GM23338 (cell line): ENCODE data around the gene WWC1. TPM values are rescaled to one million over a fixed set of nuclear protein-coding genes. Genes with fewer than 3 reads are reported as not detected.
A peak's percentile ranks its signal among the peaks of the same experiment; 100 is the strongest.

Experiments
- ATAC-seq: fragments of 200-7000 bp; cut with Tn5 transposase; 3 replicates; pipeline ENCODE4 v1.9.1; 2020
- DNase-seq: peaks from one replicate; pipeline ENCODE4 v3.0.0-alpha.2; 2015; ENCODE audit warnings: low spot score
- H2AFZ ChIP-seq: fragments of 200-600 bp; sonication (generic); 2 replicates; pipeline ENCODE4 v1.8.0; 2016; ENCODE audit warnings: antibody characterized with exemption, mild to moderate bottlenecking, moderate library complexity
- H3F3A ChIP-seq: fragments of 200-600 bp; sonication (generic); replicated peaks from 2 replicates; pipeline ENCODE4 v1.8.0; 2017; ENCODE audit warnings: antibody characterized with exemption, mixed run types, low read depth
- H3K27ac ChIP-seq: fragments of 200-600 bp; sonication (generic); 2 replicates; pipeline ENCODE4 v1.6.1; 2016; ENCODE audit warnings: low read depth
- H3K27me3 ChIP-seq: fragments of 200-600 bp; sonication (generic); 2 replicates; pipeline ENCODE4 v1.8.0; 2016; ENCODE audit warnings: mild to moderate bottlenecking, mixed run types, moderate library complexity; ENCODE audit not compliant: insufficient read depth
- H3K36me3 ChIP-seq: fragments of 200-600 bp; sonication (generic); 2 replicates; pipeline ENCODE4 v1.8.0; 2016; ENCODE audit warnings: mild to moderate bottlenecking; ENCODE audit not compliant: insufficient read depth
- H3K4me1 ChIP-seq: fragments of 200-600 bp; sonication (generic); 2 replicates; pipeline ENCODE4 v1.8.0; 2016; ENCODE audit warnings: mild to moderate bottlenecking, moderate library complexity; ENCODE audit not compliant: insufficient read depth
- H3K4me2 ChIP-seq: fragments of 200-600 bp; sonication (generic); 2 replicates; pipeline ENCODE4 v1.7.1; 2017; ENCODE audit warnings: mixed run types
- H3K4me3 ChIP-seq: fragments of 200-600 bp; sonication (generic); 2 replicates; pipeline ENCODE4 v1.6.1; 2016; ENCODE audit warnings: mixed run types
- H3K79me2 ChIP-seq: fragments of 200-600 bp; sonication (generic); replicated peaks from 2 replicates; pipeline ENCODE4 v1.8.0; 2017; ENCODE audit warnings: mild to moderate bottlenecking; ENCODE audit not compliant: insufficient read depth
- H3K9me2 ChIP-seq: fragments of 200-600 bp; sonication (generic); 2 replicates; pipeline ENCODE4 v1.8.0; 2017; ENCODE audit not compliant: insufficient read depth
- H4K20me1 ChIP-seq: fragments of 200-600 bp; sonication (generic); replicated peaks from 2 replicates; pipeline ENCODE4 v1.8.0; 2017; ENCODE audit warnings: mild to moderate bottlenecking; ENCODE audit not compliant: insufficient read depth
- H3K27ac Mint-ChIP-seq: 2 replicates; pipeline ENCODE4 v1.8.0; 2020; ENCODE audit warnings: inconsistent platforms, mild to moderate bottlenecking, moderate library complexity, mixed read lengths
- H3K27me3 Mint-ChIP-seq: 3 replicates; pipeline ENCODE4 v1.8.0; 2022; ENCODE audit warnings: low read depth, mild to moderate bottlenecking, moderate library complexity, mixed read lengths, inconsistent platforms; ENCODE audit not compliant: insufficient read depth, poor library complexity
- H3K36me3 Mint-ChIP-seq: 3 replicates; pipeline ENCODE4 v1.8.0; 2021; ENCODE audit warnings: low read depth, mild to moderate bottlenecking, inconsistent platforms, moderate library complexity, mixed read lengths
- H3K4me1 Mint-ChIP-seq: 3 replicates; pipeline ENCODE4 v1.8.0; 2020; ENCODE audit warnings: mild to moderate bottlenecking, inconsistent platforms, mixed read lengths
- H3K4me3 Mint-ChIP-seq: 3 replicates; pipeline ENCODE4 v1.8.0; 2021; ENCODE audit warnings: moderate library complexity, mild to moderate bottlenecking, inconsistent platforms, mixed read lengths
- H3K9me3 Mint-ChIP-seq: 3 replicates; pipeline ENCODE4 v1.8.0; 2020; ENCODE audit warnings: moderate library complexity, mild to moderate bottlenecking, inconsistent platforms, mixed read lengths
- CREB1 ChIP-seq: fragments of 250-450 bp; sonication (Bioruptor Pico); IDR thresholded peaks from 2 replicates; pipeline ENCODE4 v1.5.0; 2020; ENCODE audit warnings: low read depth, mild to moderate bottlenecking, moderate library complexity
- EZH2phosphoT487 ChIP-seq: fragments of 200-600 bp; sonication (generic); IDR thresholded peaks from one replicate; pipeline ENCODE4 v1.8.1; 2018; ENCODE audit warnings: antibody characterized with exemption; ENCODE audit not compliant: unreplicated experiment
- JUNB ChIP-seq: IDR thresholded peaks from one replicate; pipeline ENCODE4 v1.6.1; 2016; ENCODE audit warnings: antibody characterized with exemption; ENCODE audit not compliant: unreplicated experiment
- NANOG ChIP-seq: IDR thresholded peaks from 2 replicates; pipeline ENCODE4 v1.6.1; 2016; ENCODE audit warnings: antibody characterized with exemption, borderline replicate concordance
- POLR2AphosphoS5 ChIP-seq: IDR thresholded peaks from 2 replicates; pipeline ENCODE4 v1.6.1; 2016; ENCODE audit warnings: antibody characterized with exemption, low read depth
- STAT1 ChIP-seq: IDR thresholded peaks from one replicate; pipeline ENCODE4 v1.6.1; 2016; ENCODE audit warnings: antibody characterized with exemption; ENCODE audit not compliant: unreplicated experiment
- ZNF114 ChIP-seq: fragments of 250-450 bp; sonication (Bioruptor Pico); IDR thresholded peaks from 2 replicates; pipeline ENCODE4 v1.5.0; 2020; ENCODE audit warnings: mild to moderate bottlenecking, moderate library complexity
- polyA plus RNA-seq: library from polyadenylated mRNA; unstranded; fragments of >200 nt; fragmentation: Nextera tagmentation; extraction: Ambion mirVana; gene quantifications from 2 replicates; pipeline ENCODE4 v1.2.1, GENCODE V29; 2016
- total RNA-seq: library from RNA; depleted of rRNA; stranded (reverse); fragments of >200 nt; shearing (Covaris generic); gene quantifications from 2 replicates; pipeline ENCODE4 v1.2.3, GENCODE V29; 2014
- TF ChIP-seq, protein P1 (sequence below), 2 experiments: fragments of 200-600 bp in 1 of 2; sonication (generic) in 1 of 2; conservative IDR thresholded peaks; 2 replicates each; pipeline versions ENCODE4 v1.5.1 to v1.6.1; 2016 to 2017; ENCODE audit warnings: antibody characterized with exemption in 2 of 2, low read depth in 2 of 2, mild to moderate bottlenecking in 2 of 2, moderate library complexity in 1 of 2
- TF ChIP-seq, protein P2 (sequence below): IDR thresholded peaks from 2 replicates; pipeline ENCODE4 v1.6.1; 2016; ENCODE audit warnings: antibody characterized with exemption
- TF ChIP-seq, protein P3 (sequence below): IDR thresholded peaks from one replicate; pipeline ENCODE4 v1.6.1; 2018; ENCODE audit warnings: antibody characterized with exemption; ENCODE audit not compliant: unreplicated experiment

WWC1 gene
- total and polyA plus RNA-seq, 2 experiments from 2014 or later = 25.4 to 27.8 TPM

DNA sequence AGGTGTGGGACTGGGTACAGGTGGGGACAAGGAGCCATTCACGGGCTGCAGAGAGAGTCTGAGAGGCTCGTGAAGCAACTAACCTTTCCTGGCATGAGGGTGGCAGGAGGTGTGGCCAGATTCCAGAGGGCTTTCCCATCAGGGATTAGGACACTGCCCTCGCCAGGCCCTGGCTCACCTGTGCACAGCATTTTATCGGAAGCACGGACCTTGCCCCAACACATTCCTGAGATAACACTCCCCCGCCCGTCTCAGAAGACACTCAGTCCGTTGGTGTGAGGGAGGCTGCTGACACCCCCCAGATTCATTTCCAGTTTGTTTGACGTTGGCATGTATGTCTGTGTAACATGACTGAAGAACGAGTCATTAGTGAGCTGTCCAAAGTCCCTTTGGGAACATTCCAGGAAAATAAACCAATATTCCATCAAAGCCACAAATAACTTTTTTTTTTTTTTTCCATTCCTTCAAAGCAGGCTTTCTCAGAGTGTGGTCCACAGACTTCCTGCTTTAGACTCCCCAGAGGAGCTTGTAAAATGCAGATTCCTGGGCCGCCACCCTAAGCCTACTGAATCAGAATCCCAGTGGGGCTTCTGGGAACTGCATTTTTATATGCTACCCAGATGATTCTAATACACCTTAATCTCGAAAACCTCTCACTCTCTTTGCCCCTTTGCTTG, 23.4 kb downstream of the WWC1 start:
- peaks cover 43% of the 10 kb centered on the region for H3K4me1 Mint-ChIP-seq
- H3K27ac Mint-ChIP-seq = no peak overlapping the region; the same call in 1 of the 2 replicates
- Histone ChIP-seq H3K4me1 (peaks cover 20% of the 10 kb centered on the region), H3K36me3 (no peaks in the 10 kb centered on the region), H4K20me1 (peaks cover 32% of the 10 kb centered on the region), H3K27me3 (no peaks in the 10 kb centered on the region), H3F3A (no peaks in the 10 kb centered on the region), H2AFZ (no peak overlapping the region), H3K4me3 (no peak overlapping the region), H3K27ac (no peak overlapping the region), H3K4me2 (no peak overlapping the region), H3K79me2 (peaks cover 66% of the 10 kb centered on the region), H3K9me2 (no peaks in the 10 kb centered on the region)
- no peaks in the 10 kb centered on the region for H3K9me3 Mint-ChIP-seq
- no peak overlapping the region for H3K4me3 Mint-ChIP-seq
- TF ChIP-seq ZNF114 = no peak
- TF ChIP-seq NANOG = no peak
- TF ChIP-seq, protein P1, sequence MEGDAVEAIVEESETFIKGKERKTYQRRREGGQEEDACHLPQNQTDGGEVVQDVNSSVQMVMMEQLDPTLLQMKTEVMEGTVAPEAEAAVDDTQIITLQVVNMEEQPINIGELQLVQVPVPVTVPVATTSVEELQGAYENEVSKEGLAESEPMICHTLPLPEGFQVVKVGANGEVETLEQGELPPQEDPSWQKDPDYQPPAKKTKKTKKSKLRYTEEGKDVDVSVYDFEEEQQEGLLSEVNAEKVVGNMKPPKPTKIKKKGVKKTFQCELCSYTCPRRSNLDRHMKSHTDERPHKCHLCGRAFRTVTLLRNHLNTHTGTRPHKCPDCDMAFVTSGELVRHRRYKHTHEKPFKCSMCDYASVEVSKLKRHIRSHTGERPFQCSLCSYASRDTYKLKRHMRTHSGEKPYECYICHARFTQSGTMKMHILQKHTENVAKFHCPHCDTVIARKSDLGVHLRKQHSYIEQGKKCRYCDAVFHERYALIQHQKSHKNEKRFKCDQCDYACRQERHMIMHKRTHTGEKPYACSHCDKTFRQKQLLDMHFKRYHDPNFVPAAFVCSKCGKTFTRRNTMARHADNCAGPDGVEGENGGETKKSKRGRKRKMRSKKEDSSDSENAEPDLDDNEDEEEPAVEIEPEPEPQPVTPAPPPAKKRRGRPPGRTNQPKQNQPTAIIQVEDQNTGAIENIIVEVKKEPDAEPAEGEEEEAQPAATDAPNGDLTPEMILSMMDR (conservative IDR thresholded peaks at IDR 0.05; ENCODE audit: low read depth in 2 of 2) = 0 out of 4 replicates have a peak, but pooled peaks of 1 of the 2 experiments have one; percentile 2
- TF ChIP-seq JUNB = no peak
- peak; percentile 31 for ATAC-seq
- H3K36me3 Mint-ChIP-seq = no peaks in the 10 kb centered on the region
- H3K27me3 Mint-ChIP-seq = peaks cover 3% of the 10 kb centered on the region
- peak; percentile 59 for DNase-seq

DNA sequence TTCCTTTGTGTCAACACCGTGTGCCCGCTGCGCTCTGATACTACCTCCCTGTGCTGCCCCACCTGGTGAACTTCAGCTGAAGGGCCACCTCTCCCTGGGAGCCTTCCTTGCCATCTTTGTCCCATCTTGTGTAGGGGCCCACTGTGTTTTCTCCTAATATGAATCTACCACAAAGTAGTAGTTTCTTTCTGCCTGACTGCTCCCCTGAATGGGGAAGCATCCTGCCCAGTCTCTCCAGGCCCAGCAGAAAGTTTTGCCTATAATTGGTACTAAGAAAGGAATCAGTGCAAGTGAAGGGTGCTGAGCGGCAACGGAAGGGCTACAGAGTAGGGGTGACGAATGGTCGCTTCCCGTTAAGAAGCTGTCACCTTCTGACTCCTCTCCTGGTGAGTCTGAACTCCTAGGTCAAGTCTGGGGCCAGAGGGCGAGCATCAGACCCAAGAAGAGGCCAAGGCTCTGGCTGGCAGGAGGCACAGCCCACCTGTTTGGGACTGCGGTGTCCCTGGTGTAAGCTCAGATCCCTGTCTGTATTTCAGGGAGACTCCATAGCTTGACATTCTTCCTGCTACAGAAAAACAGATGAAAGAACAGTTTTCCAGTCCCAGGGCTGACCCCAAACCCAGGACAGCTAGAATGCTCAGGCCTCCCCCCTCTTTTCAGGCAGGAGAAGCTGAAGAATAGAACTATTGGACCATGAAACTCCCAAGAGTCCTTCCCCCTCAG, 24.1 kb downstream of the WWC1 start:
- Histone ChIP-seq H4K20me1 (peaks cover 32% of the 10 kb centered on the region), H3K27me3 (no peaks in the 10 kb centered on the region), H3F3A (no peaks in the 10 kb centered on the region), H3K79me2 (peaks cover 72% of the 10 kb centered on the region), H3K27ac (no peak overlapping the region), H3K36me3 (no peaks in the 10 kb centered on the region), H3K9me2 (no peaks in the 10 kb centered on the region), H3K4me3 (no peak overlapping the region), H2AFZ (no peak overlapping the region), H3K4me1 (peaks cover 23% of the 10 kb centered on the region), H3K4me2 (0 out of 2 replicates have a peak overlapping the region, but pooled peaks have one; percentile 43)
- H3K4me1 Mint-ChIP-seq = peaks cover 43% of the 10 kb centered on the region
- no peak overlapping the region for H3K4me3 Mint-ChIP-seq
- H3K9me3 Mint-ChIP-seq = no peaks in the 10 kb centered on the region
- H3K36me3 Mint-ChIP-seq = no peaks in the 10 kb centered on the region
- ATAC-seq (no peak), DNase-seq (no peak)
- H3K27ac Mint-ChIP-seq = no peak overlapping the region
- peaks cover 3% of the 10 kb centered on the region for H3K27me3 Mint-ChIP-seq
- TF ChIP-seq, protein P1 (conservative IDR thresholded peaks at IDR 0.05; ENCODE audit: low read depth in 2 of 2) = no peak
- no peak for TF ChIP-seq STAT1
- no peak for TF ChIP-seq POLR2AphosphoS5
- no peak for TF ChIP-seq NANOG
- TF ChIP-seq EZH2phosphoT487 = no peak
- TF ChIP-seq, protein P2, sequence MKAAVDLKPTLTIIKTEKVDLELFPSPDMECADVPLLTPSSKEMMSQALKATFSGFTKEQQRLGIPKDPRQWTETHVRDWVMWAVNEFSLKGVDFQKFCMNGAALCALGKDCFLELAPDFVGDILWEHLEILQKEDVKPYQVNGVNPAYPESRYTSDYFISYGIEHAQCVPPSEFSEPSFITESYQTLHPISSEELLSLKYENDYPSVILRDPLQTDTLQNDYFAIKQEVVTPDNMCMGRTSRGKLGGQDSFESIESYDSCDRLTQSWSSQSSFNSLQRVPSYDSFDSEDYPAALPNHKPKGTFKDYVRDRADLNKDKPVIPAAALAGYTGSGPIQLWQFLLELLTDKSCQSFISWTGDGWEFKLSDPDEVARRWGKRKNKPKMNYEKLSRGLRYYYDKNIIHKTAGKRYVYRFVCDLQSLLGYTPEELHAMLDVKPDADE = no peak
- no peak for TF ChIP-seq CREB1 (CRISPR knock-in tag)
- TF ChIP-seq, protein P3, sequence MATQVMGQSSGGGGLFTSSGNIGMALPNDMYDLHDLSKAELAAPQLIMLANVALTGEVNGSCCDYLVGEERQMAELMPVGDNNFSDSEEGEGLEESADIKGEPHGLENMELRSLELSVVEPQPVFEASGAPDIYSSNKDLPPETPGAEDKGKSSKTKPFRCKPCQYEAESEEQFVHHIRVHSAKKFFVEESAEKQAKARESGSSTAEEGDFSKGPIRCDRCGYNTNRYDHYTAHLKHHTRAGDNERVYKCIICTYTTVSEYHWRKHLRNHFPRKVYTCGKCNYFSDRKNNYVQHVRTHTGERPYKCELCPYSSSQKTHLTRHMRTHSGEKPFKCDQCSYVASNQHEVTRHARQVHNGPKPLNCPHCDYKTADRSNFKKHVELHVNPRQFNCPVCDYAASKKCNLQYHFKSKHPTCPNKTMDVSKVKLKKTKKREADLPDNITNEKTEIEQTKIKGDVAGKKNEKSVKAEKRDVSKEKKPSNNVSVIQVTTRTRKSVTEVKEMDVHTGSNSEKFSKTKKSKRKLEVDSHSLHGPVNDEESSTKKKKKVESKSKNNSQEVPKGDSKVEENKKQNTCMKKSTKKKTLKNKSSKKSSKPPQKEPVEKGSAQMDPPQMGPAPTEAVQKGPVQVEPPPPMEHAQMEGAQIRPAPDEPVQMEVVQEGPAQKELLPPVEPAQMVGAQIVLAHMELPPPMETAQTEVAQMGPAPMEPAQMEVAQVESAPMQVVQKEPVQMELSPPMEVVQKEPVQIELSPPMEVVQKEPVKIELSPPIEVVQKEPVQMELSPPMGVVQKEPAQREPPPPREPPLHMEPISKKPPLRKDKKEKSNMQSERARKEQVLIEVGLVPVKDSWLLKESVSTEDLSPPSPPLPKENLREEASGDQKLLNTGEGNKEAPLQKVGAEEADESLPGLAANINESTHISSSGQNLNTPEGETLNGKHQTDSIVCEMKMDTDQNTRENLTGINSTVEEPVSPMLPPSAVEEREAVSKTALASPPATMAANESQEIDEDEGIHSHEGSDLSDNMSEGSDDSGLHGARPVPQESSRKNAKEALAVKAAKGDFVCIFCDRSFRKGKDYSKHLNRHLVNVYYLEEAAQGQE = no peak
- no peak for TF ChIP-seq ZNF114
- TF ChIP-seq JUNB = no peak
